K562 (cell line): ENCODE measurements around the gene COQ10B. TPM values are rescaled to one million over a fixed set of nuclear protein-coding genes. Genes with fewer than 3 reads are reported as not detected.
A peak's percentile ranks its signal among the peaks of the same experiment; 100 is the strongest.

Experiments
- CBX2 ChIP-seq: fragments of 200-600 bp; sonication (generic); IDR thresholded peaks from one replicate; pipeline ENCODE4 v1.6.1; 2012; ENCODE audit warnings: mild to moderate bottlenecking, low read length, inconsistent platforms; ENCODE audit not compliant: insufficient read depth, poor library complexity, severe bottlenecking
- CC2D1A ChIP-seq: fragments of 450-650 bp; IDR thresholded peaks from 2 replicates; pipeline ENCODE4 v1.6.1; 2017; ENCODE audit warnings: mild to moderate bottlenecking
- CCAR2 ChIP-seq: fragments of 200-400 bp; formaldehyde crosslinking; IDR thresholded peaks from 2 replicates; pipeline ENCODE4 v1.6.1; 2017; ENCODE audit warnings: mild to moderate bottlenecking, low read depth, low read length
- SIN3A ChIP-seq, 2 experiments: fragments of 150-350 bp in 1 of 2; IDR thresholded peaks; 2 replicates each; pipeline ENCODE4 v1.6.1; 2011 to 2016; ENCODE audit warnings: borderline replicate concordance in 2 of 2, low read depth in 2 of 2, low read length in 2 of 2, mild to moderate bottlenecking in 2 of 2, moderate library complexity in 2 of 2; ENCODE audit not compliant: control insufficient read depth in 1 of 2
- SUPT5H ChIP-seq: fragments of 450-650 bp; IDR thresholded peaks from 2 replicates; pipeline ENCODE4 v1.6.1; 2016
- THRAP3 ChIP-seq: fragments of 450-650 bp; IDR thresholded peaks from 2 replicates; pipeline ENCODE4 v1.6.1; 2016; ENCODE audit warnings: mild to moderate bottlenecking, inconsistent platforms, borderline replicate concordance
- XRCC4 ChIP-seq: IDR thresholded peaks from one replicate; pipeline ENCODE4 v1.6.1; 2011; ENCODE audit not compliant: insufficient read depth, insufficient read length; ENCODE audit errors: extremely low read depth
- ZNF174 ChIP-seq: fragments of 250-450 bp; sonication (Bioruptor Pico); IDR thresholded peaks from 2 replicates; pipeline ENCODE4 v1.4.0; 2020; ENCODE audit warnings: mild to moderate bottlenecking
- ZNF324 ChIP-seq: fragments of 250-450 bp; sonication (Bioruptor Pico); IDR thresholded peaks from 2 replicates; pipeline ENCODE4 v1.4.0; 2020; ENCODE audit warnings: mild to moderate bottlenecking
- polyA plus RNA-seq, 8 experiments: library from polyadenylated mRNA; depleted of rRNA in 4 of 8; stranded (reverse) in 5 of 8; unstranded in 3 of 8; fragments of >200 nt; fragmentation: Nextera tagmentation in 2 of 8; fragmentation: Illumina TruSeq in 1 of 8; extraction: Ambion mirVana in 2 of 8; extraction: Trizol in 1 of 8; gene quantifications; 2 replicates each; pipeline versions ENCODE4 v1.2.1 to v1.2.3, GENCODE V29; 2011 to 2014; ENCODE audit warnings: inconsistent platforms in 1 of 8, missing spikeins in 1 of 8
- total RNA-seq, 7 experiments: library from RNA; depleted of rRNA in 6 of 7; stranded (reverse); fragments of >200 nt in 6 of 7; fragmentation: Illumina TruSeq in 2 of 7; extraction: Trizol in 2 of 7; gene quantifications; 2 replicates each; pipeline versions ENCODE4 v1.2.1 to v1.2.3, GENCODE V29; 2011 to 2021; ENCODE audit warnings: low replicate concordance in 1 of 7
- TF ChIP-seq, protein P1 (sequence below), 2 experiments: fragments of 450-650 bp in 1 of 2; sonication (generic) in 1 of 2; formaldehyde crosslinking in 1 of 2; IDR thresholded peaks; 2 replicates each; pipeline versions ENCODE4 v1.7.1 to v1.9.0; 2016 to 2022; ENCODE audit warnings: inconsistent platforms in 1 of 2, mild to moderate bottlenecking in 1 of 2, missing genetic modification reagents in 1 of 2
- TF ChIP-seq, protein P2 (sequence below): fragments of 450-650 bp; IDR thresholded peaks from 2 replicates; pipeline ENCODE4 v1.6.1; 2017; ENCODE audit warnings: antibody characterized with exemption, mild to moderate bottlenecking
- TF ChIP-seq, protein P3 (sequence below): fragments of 250-450 bp; sonication (Bioruptor Pico); IDR thresholded peaks from 2 replicates; pipeline ENCODE4 v1.5.0; 2020; ENCODE audit warnings: mild to moderate bottlenecking, borderline replicate concordance

The COQ10B gene
- total and polyA plus RNA-seq, 9 of the 15 experiments (the other 6 are each of a cell fraction or from before 2014, with no cell fraction given), result 3.1 to 13.1 (median 7.7) TPM

- TF ChIP-seq, protein P1, sequence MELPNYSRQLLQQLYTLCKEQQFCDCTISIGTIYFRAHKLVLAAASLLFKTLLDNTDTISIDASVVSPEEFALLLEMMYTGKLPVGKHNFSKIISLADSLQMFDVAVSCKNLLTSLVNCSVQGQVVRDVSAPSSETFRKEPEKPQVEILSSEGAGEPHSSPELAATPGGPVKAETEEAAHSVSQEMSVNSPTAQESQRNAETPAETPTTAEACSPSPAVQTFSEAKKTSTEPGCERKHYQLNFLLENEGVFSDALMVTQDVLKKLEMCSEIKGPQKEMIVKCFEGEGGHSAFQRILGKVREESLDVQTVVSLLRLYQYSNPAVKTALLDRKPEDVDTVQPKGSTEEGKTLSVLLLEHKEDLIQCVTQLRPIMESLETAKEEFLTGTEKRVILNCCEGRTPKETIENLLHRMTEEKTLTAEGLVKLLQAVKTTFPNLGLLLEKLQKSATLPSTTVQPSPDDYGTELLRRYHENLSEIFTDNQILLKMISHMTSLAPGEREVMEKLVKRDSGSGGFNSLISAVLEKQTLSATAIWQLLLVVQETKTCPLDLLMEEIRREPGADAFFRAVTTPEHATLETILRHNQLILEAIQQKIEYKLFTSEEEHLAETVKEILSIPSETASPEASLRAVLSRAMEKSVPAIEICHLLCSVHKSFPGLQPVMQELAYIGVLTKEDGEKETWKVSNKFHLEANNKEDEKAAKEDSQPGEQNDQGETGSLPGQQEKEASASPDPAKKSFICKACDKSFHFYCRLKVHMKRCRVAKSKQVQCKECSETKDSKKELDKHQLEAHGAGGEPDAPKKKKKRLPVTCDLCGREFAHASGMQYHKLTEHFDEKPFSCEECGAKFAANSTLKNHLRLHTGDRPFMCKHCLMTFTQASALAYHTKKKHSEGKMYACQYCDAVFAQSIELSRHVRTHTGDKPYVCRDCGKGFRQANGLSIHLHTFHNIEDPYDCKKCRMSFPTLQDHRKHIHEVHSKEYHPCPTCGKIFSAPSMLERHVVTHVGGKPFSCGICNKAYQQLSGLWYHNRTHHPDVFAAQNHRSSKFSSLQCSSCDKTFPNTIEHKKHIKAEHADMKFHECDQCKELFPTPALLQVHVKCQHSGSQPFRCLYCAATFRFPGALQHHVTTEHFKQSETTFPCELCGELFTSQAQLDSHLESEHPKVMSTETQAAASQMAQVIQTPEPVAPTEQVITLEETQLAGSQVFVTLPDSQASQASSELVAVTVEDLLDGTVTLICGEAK (IDR thresholded peaks at IDR 0.05), result peak; percentile 49; the same call in 1 of the 2 replicates
- TF ChIP-seq, protein P1 (CRISPR knock-in tag; IDR thresholded peaks at IDR 0.05), result no peak
- TF ChIP-seq, protein P2, sequence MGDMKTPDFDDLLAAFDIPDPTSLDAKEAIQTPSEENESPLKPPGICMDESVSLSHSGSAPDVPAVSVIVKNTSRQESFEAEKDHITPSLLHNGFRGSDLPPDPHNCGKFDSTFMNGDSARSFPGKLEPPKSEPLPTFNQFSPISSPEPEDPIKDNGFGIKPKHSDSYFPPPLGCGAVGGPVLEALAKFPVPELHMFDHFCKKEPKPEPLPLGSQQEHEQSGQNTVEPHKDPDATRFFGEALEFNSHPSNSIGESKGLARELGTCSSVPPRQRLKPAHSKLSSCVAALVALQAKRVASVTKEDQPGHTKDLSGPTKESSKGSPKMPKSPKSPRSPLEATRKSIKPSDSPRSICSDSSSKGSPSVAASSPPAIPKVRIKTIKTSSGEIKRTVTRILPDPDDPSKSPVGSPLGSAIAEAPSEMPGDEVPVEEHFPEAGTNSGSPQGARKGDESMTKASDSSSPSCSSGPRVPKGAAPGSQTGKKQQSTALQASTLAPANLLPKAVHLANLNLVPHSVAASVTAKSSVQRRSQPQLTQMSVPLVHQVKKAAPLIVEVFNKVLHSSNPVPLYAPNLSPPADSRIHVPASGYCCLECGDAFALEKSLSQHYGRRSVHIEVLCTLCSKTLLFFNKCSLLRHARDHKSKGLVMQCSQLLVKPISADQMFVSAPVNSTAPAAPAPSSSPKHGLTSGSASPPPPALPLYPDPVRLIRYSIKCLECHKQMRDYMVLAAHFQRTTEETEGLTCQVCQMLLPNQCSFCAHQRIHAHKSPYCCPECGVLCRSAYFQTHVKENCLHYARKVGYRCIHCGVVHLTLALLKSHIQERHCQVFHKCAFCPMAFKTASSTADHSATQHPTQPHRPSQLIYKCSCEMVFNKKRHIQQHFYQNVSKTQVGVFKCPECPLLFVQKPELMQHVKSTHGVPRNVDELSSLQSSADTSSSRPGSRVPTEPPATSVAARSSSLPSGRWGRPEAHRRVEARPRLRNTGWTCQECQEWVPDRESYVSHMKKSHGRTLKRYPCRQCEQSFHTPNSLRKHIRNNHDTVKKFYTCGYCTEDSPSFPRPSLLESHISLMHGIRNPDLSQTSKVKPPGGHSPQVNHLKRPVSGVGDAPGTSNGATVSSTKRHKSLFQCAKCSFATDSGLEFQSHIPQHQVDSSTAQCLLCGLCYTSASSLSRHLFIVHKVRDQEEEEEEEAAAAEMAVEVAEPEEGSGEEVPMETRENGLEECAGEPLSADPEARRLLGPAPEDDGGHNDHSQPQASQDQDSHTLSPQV, result no peak
- TF ChIP-seq CBX2 (no peak), CCAR2 (no peak), ZNF174 (CRISPR knock-in tag) (no peak), THRAP3 (no peak), SUPT5H (no peak), XRCC4 (no peak), CC2D1A (no peak), SIN3A (IDR thresholded peaks at IDR 0.05; ENCODE audit: borderline replicate concordance in 2 of 2, control insufficient read depth in 1 of 2, low read depth in 2 of 2, low read length in 2 of 2) (peak in 1 of 2 experiments; percentile 35; a peak in 1 of 4 replicates), ZNF324 (no peak)
- TF ChIP-seq, protein P3, sequence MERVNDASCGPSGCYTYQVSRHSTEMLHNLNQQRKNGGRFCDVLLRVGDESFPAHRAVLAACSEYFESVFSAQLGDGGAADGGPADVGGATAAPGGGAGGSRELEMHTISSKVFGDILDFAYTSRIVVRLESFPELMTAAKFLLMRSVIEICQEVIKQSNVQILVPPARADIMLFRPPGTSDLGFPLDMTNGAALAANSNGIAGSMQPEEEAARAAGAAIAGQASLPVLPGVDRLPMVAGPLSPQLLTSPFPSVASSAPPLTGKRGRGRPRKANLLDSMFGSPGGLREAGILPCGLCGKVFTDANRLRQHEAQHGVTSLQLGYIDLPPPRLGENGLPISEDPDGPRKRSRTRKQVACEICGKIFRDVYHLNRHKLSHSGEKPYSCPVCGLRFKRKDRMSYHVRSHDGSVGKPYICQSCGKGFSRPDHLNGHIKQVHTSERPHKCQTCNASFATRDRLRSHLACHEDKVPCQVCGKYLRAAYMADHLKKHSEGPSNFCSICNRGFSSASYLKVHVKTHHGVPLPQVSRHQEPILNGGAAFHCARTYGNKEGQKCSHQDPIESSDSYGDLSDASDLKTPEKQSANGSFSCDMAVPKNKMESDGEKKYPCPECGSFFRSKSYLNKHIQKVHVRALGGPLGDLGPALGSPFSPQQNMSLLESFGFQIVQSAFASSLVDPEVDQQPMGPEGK (CRISPR knock-in tag), result no peak
Measured at GRCh38 chr2:197453914-197454398, 604 bp downstream of the COQ10B start (continued).
